Gastroesophageal sphincter (tissue), 4 donors: Measurements from ENCODE around the gene DYNLT5. TPM values are rescaled to one million over a fixed set of nuclear protein-coding genes. Genes with fewer than 3 reads are reported as not detected.

Source experiments
- ATAC-seq: fragments of 150-250 bp; one replicate; pipeline ENCODE4 v1.9.1; 2016; ENCODE audit warnings: mild to moderate bottlenecking, moderate library complexity
- H3K27ac ChIP-seq, 4 donors: fragments of 200-600 bp; sonication (generic) in 3 of 4; 1 replicate in 3 of 4; 2 replicates in 1 of 4; pipeline ENCODE4 v1.5.1; 2016 to 2019
- H3K27me3 ChIP-seq: fragments of 200-600 bp; sonication (generic); one replicate; pipeline ENCODE4 v1.5.1; 2019
- H3K36me3 ChIP-seq, 2 donors: fragments of 200-600 bp; sonication (generic); one replicate each; pipeline ENCODE4 v1.5.1; 2019; ENCODE audit warnings: control low read depth in 1 of 2
- H3K4me1 ChIP-seq, 3 donors: fragments of 200-600 bp; sonication (generic); 1 replicate in 2 of 3; 2 replicates in 1 of 3; pipeline ENCODE4 v1.5.1; 2016 to 2019; ENCODE audit warnings: control low read depth in 2 of 3
- H3K4me3 ChIP-seq, 2 donors: fragments of 200-600 bp; sonication (generic); one replicate each; pipeline ENCODE4 v1.5.1; 2019; ENCODE audit warnings: mild to moderate bottlenecking in 1 of 2, moderate library complexity in 1 of 2
- H3K9me3 ChIP-seq, 3 donors: fragments of 200-600 bp; sonication (generic); one replicate each; pipeline ENCODE4 v1.5.1; 2017 to 2019; ENCODE audit warnings: control low read depth in 2 of 3
- EP300 ChIP-seq: sonication (generic); formaldehyde crosslinking; IDR thresholded peaks from one replicate; pipeline ENCODE4 v1.6.1; 2017; ENCODE audit warnings: antibody characterized with exemption, mild to moderate bottlenecking
- POLR2A ChIP-seq, 2 donors: fragments of 450-650 bp; IDR thresholded peaks; one replicate each; pipeline ENCODE4 v1.6.1; 2017; ENCODE audit warnings: antibody characterized with exemption in 2 of 2, mild to moderate bottlenecking in 2 of 2, moderate library complexity in 1 of 2
- POLR2AphosphoS5 ChIP-seq: sonication (generic); formaldehyde crosslinking; IDR thresholded peaks from one replicate; pipeline ENCODE4 v1.6.1; 2017; ENCODE audit warnings: antibody characterized with exemption
- WGBS, 2 donors: methylation state at CpG; one replicate each; pipeline ENCODE4 v1.1.5; 2018; ENCODE audit warnings: low coverage in 1 of 2; 5-methylcytosine and 5-hydroxymethylcytosine counted together
- total RNA-seq, 4 donors: library from RNA; depleted of rRNA; stranded (reverse); fragments of >200 nt; gene quantifications; one replicate each; pipeline ENCODE4 v1.1.0, GENCODE V29; 2016
- TF ChIP-seq, protein P1 (sequence below), 4 experiments: fragments of 200-600 bp in 2 of 4; fragments of 450-650 bp in 2 of 4; sonication (generic) in 1 of 4; IDR thresholded peaks; one replicate each; pipeline ENCODE4 v1.5.1; 2017 to 2019; ENCODE audit warnings: antibody characterized with exemption in 4 of 4, mild to moderate bottlenecking in 2 of 4, moderate library complexity in 2 of 4

DYNLT5 gene, protein sequence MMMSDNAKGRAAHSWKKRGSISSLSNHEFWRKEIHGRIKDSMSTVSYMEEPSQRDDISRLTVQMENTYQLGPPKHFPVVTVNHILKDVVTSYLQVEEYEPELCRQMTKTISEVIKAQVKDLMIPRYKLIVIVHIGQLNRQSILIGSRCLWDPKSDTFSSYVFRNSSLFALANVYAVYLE
- total RNA-seq: 1 to 10 TPM in 3 of 4 donors, under 1 TPM in 1; 0.17 to 3.9 (median 3.0) TPM

DNA sequence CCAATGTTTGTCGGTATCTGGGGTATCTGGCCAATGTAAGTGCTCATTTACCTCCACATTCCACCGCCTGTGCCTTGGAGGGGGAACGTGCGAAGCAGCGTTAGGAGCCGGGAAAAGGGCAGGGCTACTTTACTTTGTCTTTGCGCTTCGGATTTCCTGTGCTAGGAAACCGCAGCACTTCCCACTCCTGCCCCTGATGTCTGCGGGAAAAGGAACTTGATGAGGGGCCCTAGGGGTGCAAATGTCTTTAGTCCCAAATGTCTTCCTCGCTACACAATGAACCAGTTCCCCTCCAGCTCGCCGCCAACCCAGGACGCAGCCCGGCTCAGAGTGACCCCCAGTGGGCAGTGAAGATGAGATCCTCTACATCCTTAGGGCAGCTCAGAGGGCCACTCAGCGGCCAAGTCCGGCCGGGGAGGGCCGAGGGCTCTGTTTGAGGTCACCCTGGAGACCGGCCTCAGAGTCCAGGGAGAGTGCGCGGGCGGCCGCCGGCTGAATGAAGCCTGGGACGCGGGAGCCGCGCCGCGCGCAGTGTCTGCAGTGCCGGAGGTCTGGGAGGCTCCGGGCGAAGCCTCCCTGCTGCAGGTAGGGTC lies at the start of gene DYNLT5:
TSS of gene DYNLT5 (plus strand) at position 460 of the 593 bp plus-strand sequence. CDS start 2,200 bp downstream, outside the sequence.
- H3K36me3 ChIP-seq: no peaks in the 10 kb centered on the region
- peaks cover 0 to 18% (median 0%) of the 10 kb centered on the region in 3 donors for H3K4me1 ChIP-seq
- H3K9me3 ChIP-seq: no peaks in the 10 kb centered on the region
- H3K27me3 ChIP-seq: peaks cover 20% of the 10 kb centered on the region
- TF ChIP-seq POLR2A (IDR thresholded peaks at IDR 0.05): no peak
- TF ChIP-seq EP300: no peak
- no peak for TF ChIP-seq POLR2AphosphoS5
- TF ChIP-seq, protein P1, sequence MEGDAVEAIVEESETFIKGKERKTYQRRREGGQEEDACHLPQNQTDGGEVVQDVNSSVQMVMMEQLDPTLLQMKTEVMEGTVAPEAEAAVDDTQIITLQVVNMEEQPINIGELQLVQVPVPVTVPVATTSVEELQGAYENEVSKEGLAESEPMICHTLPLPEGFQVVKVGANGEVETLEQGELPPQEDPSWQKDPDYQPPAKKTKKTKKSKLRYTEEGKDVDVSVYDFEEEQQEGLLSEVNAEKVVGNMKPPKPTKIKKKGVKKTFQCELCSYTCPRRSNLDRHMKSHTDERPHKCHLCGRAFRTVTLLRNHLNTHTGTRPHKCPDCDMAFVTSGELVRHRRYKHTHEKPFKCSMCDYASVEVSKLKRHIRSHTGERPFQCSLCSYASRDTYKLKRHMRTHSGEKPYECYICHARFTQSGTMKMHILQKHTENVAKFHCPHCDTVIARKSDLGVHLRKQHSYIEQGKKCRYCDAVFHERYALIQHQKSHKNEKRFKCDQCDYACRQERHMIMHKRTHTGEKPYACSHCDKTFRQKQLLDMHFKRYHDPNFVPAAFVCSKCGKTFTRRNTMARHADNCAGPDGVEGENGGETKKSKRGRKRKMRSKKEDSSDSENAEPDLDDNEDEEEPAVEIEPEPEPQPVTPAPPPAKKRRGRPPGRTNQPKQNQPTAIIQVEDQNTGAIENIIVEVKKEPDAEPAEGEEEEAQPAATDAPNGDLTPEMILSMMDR (IDR thresholded peaks at IDR 0.05): no peak
- 33 to 35% methylated on average over 4 of the region's 35 CpGs for WGBS, 2 donors
- peak within 1 kb of the TSS; percentile 20 to 54 for H3K4me3 ChIP-seq
- H3K27ac ChIP-seq: peak within 1 kb of the TSS in 2 of 4 donors; percentile 33 to 70
- ATAC-seq: peak; percentile 50

DNA sequence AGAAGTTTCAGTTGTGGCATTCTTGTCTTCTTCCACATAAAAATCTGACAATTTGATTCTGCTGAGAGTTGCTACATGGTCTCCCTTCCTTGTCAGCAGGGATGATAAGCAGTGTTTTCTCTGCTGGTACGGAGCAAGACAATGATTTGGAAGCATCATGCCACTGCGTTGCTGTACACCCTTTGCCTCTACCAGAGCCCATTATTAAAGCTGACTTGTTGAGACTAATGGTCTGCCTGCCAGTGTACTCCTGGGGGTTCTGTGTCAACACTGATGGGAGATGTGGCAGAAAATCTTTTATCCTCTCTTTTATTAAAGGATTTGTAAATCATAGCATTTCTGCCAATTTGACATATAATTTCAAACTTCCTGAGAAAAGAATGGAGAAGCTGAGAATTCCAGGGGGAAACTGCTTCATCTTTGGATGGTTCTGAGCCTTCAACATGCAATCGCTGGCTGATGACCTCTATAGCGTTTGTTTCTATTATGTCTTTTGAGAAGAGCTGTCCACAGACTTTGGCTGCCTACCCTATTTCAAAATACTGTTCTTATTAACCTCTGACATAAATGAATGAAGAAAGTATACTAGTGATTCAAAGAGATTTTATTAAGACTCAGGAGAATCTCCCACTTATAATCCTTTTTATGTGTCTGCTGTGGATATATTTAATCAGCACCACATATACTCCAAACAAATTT lies 47.9 kb upstream of the DYNLT5 start:
- Histone ChIP-seq H3K27me3 (no peaks in the 10 kb centered on the region), H3K36me3 (no peaks in the 10 kb centered on the region), H3K4me1 (no peaks in the 10 kb centered on the region), H3K4me3 (no peak overlapping the region), H3K9me3 (no peaks in the 10 kb centered on the region), H3K27ac (no peak overlapping the region)
- TF ChIP-seq, protein P1 (IDR thresholded peaks at IDR 0.05): no peak
- TF ChIP-seq POLR2AphosphoS5: no peak
- no peak for TF ChIP-seq POLR2A (IDR thresholded peaks at IDR 0.05)
- TF ChIP-seq EP300: no peak
- ATAC-seq: no peak
- WGBS, 2 donors: 67 to 79% methylated on average over 3 to 4 of the region's 4 CpGs

DNA sequence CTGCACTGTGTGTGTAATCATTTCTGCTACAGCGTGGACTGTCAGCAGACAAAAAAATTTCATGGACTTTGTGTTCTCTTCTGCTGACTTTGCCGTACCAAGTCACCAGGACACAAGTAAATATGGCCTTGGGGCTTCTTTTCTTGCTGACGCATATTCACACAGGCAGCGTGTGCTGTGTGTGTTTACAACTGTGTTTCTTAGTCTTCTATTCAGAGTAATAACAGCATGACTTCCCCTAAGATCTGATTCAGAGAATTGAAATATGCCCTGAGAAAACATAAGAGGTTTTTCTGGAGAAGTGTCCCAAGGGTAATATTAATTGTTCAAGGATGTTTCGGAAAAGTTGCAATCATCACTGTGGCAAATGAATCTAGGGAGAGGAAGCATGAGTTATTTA lies 47.1 kb upstream of the DYNLT5 start:
- H3K4me3 ChIP-seq: no peak overlapping the region
- ATAC-seq: no peak
- H3K27ac ChIP-seq: no peak overlapping the region
- H3K4me1 ChIP-seq: no peaks in the 10 kb centered on the region
- H3K36me3 ChIP-seq: no peaks in the 10 kb centered on the region
- TF ChIP-seq POLR2A (IDR thresholded peaks at IDR 0.05) (no peak), EP300 (no peak)
- WGBS, 2 donors: 77 to 89% methylated on average over 5 of the region's 5 CpGs
- H3K9me3 ChIP-seq: no peaks in the 10 kb centered on the region
- H3K27me3 ChIP-seq: no peaks in the 10 kb centered on the region

DNA sequence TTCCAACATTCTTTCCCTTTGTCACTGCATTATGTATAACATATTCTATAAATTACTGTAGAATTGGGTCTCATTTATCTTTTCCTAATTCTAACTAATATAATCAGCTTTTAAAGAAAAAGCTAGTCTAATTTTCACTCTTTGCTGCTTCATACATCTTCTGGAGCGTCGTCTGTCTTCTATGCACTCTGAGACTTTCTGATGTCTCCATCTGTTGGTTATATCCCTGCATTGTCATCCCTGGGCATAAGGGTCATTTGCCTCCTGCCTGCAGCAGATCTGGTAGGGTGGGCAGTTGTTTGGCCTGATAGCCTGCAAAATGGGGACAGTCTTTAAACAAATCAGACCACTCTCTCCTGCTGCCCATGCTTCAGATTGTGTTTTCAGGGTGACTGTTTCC lies 40.8 kb upstream of the DYNLT5 start:
- H3K36me3 ChIP-seq: no peaks in the 10 kb centered on the region
- H3K4me1 ChIP-seq: no peaks in the 10 kb centered on the region
- no peak overlapping the region for H3K27ac ChIP-seq
- ATAC-seq: no peak
- no peak overlapping the region for H3K4me3 ChIP-seq
- no peaks in the 10 kb centered on the region for H3K9me3 ChIP-seq
- whole genome bisulfite sequencing, 2 donors: 43% methylated on average over 2 of the region's 2 CpGs; no CpG with 5 or more reads in 1 of the 2 donors
- TF ChIP-seq POLR2A (IDR thresholded peaks at IDR 0.05): no peak
- no peak for TF ChIP-seq EP300
- TF ChIP-seq, protein P1 (IDR thresholded peaks at IDR 0.05): no peak
- no peak for TF ChIP-seq POLR2AphosphoS5
- no peaks in the 10 kb centered on the region for H3K27me3 ChIP-seq

DNA sequence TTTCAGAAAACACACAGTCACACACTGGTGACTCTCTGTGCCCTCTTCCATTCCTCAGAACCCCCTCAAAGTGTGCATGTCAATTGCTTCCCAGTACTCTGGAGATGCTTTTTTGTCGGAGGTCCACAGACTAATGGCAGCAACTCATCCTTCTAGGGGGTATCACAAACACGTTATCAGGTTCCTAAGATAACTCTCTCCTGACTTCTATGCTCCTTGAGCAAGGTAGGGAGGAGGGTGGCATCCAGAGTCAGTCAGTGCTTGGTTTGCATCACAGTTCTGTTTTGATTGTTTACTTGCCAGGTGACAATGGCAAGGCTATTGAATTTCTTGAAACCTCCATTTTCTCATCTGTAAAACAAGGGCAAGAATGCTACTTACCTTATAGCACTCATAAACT lies 39.4 kb upstream of the DYNLT5 start:
- H3K4me1 ChIP-seq: no peaks in the 10 kb centered on the region
- no peak overlapping the region for H3K4me3 ChIP-seq
- WGBS, 2 donors: 40 to 81% methylated on average over 1 to 2 of the region's 2 CpGs
- ATAC-seq: no peak
- H3K9me3 ChIP-seq: no peaks in the 10 kb centered on the region
- no peak overlapping the region for H3K27ac ChIP-seq
- no peak for TF ChIP-seq POLR2A (IDR thresholded peaks at IDR 0.05)
- H3K36me3 ChIP-seq: no peaks in the 10 kb centered on the region
- no peaks in the 10 kb centered on the region for H3K27me3 ChIP-seq
